ENCODE measurements around the gene COL5A3.

GRCh38 chr19:10018263-10018662, 8.0 kb upstream of the COL5A3 start:
- TF ChIP-seq CTCF (IDR thresholded peaks at IDR 0.05; ENCODE audit: low read length) (no peak), EZH2 (IDR thresholded peaks at IDR 0.05; ENCODE audit: borderline replicate concordance, low read length) (no peak)
